A673 (cell line): ENCODE measurements around the gene FXYD7. TPM values are rescaled to one million over a fixed set of nuclear protein-coding genes. Genes with fewer than 3 reads are reported as not detected.

Experiments
- BruUV-seq: library from RNA; stranded (reverse); fragments of 400-500 nt; replicated peaks from 2 replicates; lab custom pipeline; 2021; lab: Mats Ljungman, UMichigan
- CTCF ChIA-PET: fragments of 300-600 bp; sonication (Branson Sonifier 250); formaldehyde crosslinking; loops from one replicate; lab custom pipeline; 2022; ENCODE audit warnings: antibody characterized with exemption; lab: Charles Lee
- POLR2A ChIA-PET: fragments of 300-600 bp; sonication (Branson Sonifier 250); formaldehyde crosslinking; loops from one replicate; lab custom pipeline; 2022; ENCODE audit warnings: antibody characterized with exemption; ENCODE audit not compliant: low non-redundant PET; lab: Charles Lee
- DNase-seq: peaks from one replicate; pipeline ENCODE4 v3.0.0-alpha.2; 2015; ENCODE audit warnings: low spot score
- H3K27ac ChIP-seq: fragments of 200-600 bp; sonication (generic); 2 replicates; pipeline ENCODE4 v1.5.1; 2016; ENCODE audit warnings: mixed run types, low read depth, mild to moderate bottlenecking, mixed read lengths, antibody characterized with exemption, low read length; ENCODE audit not compliant: poor library complexity, severe bottlenecking
- H3K27me3 ChIP-seq: fragments of 200-600 bp; sonication (generic); replicated peaks from 2 replicates; pipeline ENCODE4 v1.6.1; 2017; ENCODE audit warnings: mixed run types, low read depth, mild to moderate bottlenecking, mixed read lengths, antibody characterized with exemption, low read length; ENCODE audit not compliant: insufficient read depth, poor library complexity
- H3K36me3 ChIP-seq: fragments of 200-600 bp; sonication (generic); 2 replicates; pipeline ENCODE4 v1.6.1; 2016; ENCODE audit warnings: mixed run types, mild to moderate bottlenecking, mixed read lengths, antibody characterized with exemption, low read length; ENCODE audit not compliant: insufficient read depth, poor library complexity, severe bottlenecking
- H3K4me1 ChIP-seq: fragments of 200-600 bp; sonication (generic); 2 replicates; pipeline ENCODE4 v1.6.1; 2017; ENCODE audit warnings: mixed run types, mild to moderate bottlenecking, mixed read lengths, antibody characterized with exemption, low read length; ENCODE audit not compliant: insufficient read depth, poor library complexity, severe bottlenecking
- H3K4me3 ChIP-seq: fragments of 200-600 bp; sonication (generic); 2 replicates; pipeline ENCODE4 v1.5.1; 2016; ENCODE audit warnings: low read depth, mixed run types, mild to moderate bottlenecking, mixed read lengths, low read length; ENCODE audit not compliant: poor library complexity, severe bottlenecking
- H3K9me3 ChIP-seq: fragments of 200-600 bp; sonication (generic); 2 replicates; pipeline ENCODE4 v1.6.1; 2016; ENCODE audit warnings: mixed run types, low read depth, mild to moderate bottlenecking, mixed read lengths, antibody characterized with exemption, low read length; ENCODE audit not compliant: poor library complexity, severe bottlenecking
- EZH2 ChIP-seq: fragments of 200-600 bp; sonication (generic); IDR thresholded peaks from 2 replicates; pipeline ENCODE4 v1.6.1; 2017; ENCODE audit warnings: borderline replicate concordance, low read depth, mild to moderate bottlenecking, mixed read lengths, antibody characterized with exemption, low read length; ENCODE audit not compliant: poor library complexity, severe bottlenecking
- intact Hi-C: fragments of 100-400 bp; cut with micrococcal nuclease; formaldehyde crosslinking; loops from one replicate; pipeline ENCODE4 v1.10.0; 2022; ENCODE audit not compliant: unreplicated experiment
- total RNA-seq: library from RNA; stranded (reverse); gene quantifications from 2 replicates; pipeline ENCODE4 v1.2.3, GENCODE V29; 2021
- TF ChIP-seq, protein P1 (sequence below): fragments of 300-800, 200-600 bp; sonication (generic); conservative IDR thresholded peaks from 2 replicates; pipeline ENCODE4 v1.5.1; 2017; ENCODE audit warnings: low read depth, mild to moderate bottlenecking, antibody characterized with exemption, low read length, moderate library complexity, mixed read lengths

Gene FXYD7
- total RNA-seq, 1 experiment from 2014 or later = 0.56 TPM

DNA sequence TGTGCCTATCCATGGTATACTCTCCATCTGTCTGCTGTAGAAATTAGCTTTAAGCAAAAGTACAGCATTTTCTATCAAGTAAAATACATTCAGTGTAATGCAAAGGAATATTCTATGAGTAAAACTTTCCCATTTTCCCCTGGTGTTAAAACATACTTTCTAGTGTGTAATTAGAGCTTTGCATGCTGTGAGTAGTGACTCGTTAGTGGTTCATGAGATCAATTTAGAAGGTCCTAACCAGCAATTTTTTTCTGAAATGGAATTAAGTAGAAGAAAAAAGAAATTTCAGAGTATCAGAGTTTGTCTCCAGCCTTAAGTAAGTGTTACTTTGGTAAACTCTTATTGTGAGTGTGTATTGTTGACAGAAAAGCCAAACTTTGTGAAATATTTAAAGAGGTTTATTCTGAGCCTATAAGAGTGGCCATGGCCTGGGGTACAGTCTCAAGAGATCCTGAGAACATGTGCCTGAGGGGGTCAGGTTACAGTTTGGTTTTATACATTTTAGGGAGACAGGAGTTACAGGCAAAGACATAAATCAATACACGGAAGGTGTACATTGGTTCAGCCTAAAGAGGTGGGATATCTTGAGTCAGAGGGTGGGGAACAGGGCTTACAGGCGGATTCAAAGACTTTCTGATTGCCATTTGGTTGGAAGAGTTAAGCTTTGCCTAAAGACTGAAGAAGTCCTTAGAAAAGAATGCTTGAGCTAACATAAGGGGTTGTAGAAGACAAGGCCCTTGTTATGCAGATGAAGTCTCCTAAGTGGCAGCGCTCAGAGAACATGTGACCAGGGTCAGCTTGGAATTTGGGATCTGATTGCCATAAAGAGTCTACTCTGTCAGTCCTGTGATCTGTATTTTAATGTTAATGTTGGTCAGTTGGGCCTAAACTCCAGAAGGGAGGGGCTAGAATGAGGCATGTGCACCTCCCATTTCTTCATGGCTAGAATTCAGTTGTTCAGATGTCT, 60.0 kb downstream of the FXYD7 start:
- ChIA-PET CTCF (no interaction called here), POLR2A (no interaction called here)
- intact Hi-C loops = no loop called here
- Histone ChIP-seq H3K4me3 (no peak overlapping the region), H3K4me1 (no peaks in the 10 kb centered on the region), H3K27ac (no peak overlapping the region), H3K27me3 (peaks cover 13% of the 10 kb centered on the region), H3K9me3 (no peaks in the 10 kb centered on the region), H3K36me3 (no peaks in the 10 kb centered on the region)
- no peak for TF ChIP-seq EZH2
- TF ChIP-seq, protein P1, sequence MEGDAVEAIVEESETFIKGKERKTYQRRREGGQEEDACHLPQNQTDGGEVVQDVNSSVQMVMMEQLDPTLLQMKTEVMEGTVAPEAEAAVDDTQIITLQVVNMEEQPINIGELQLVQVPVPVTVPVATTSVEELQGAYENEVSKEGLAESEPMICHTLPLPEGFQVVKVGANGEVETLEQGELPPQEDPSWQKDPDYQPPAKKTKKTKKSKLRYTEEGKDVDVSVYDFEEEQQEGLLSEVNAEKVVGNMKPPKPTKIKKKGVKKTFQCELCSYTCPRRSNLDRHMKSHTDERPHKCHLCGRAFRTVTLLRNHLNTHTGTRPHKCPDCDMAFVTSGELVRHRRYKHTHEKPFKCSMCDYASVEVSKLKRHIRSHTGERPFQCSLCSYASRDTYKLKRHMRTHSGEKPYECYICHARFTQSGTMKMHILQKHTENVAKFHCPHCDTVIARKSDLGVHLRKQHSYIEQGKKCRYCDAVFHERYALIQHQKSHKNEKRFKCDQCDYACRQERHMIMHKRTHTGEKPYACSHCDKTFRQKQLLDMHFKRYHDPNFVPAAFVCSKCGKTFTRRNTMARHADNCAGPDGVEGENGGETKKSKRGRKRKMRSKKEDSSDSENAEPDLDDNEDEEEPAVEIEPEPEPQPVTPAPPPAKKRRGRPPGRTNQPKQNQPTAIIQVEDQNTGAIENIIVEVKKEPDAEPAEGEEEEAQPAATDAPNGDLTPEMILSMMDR = no peak
- DNase-seq = no peak
- no TSS peak for BruUV-seq

Other genes starting within 250 kb of the FXYD7 start
- 5.0 and 5.2 TPM in 2 replicates for gene ZNF30, start 216.4 kb upstream of the FXYD7 start, total RNA-seq
- 15.4 and 15.5 TPM in 2 replicates for gene ZNF792, start 179.0 kb upstream of the FXYD7 start, total RNA-seq
- gene GRAMD1A, start 142.9 kb upstream of the FXYD7 start, total RNA-seq = 87.3 and 101 TPM in 2 replicates
- 2.0 and 2.3 TPM in 2 replicates for gene SCN1B, start 112.8 kb upstream of the FXYD7 start, total RNA-seq
- not detected in 2 replicates for gene HPN, start 101.5 kb upstream of the FXYD7 start, total RNA-seq
- not detected in 2 replicates for gene FXYD3, start 27.4 kb upstream of the FXYD7 start, total RNA-seq
- not detected in 2 replicates for gene LGI4, start 8.2 kb upstream of the FXYD7 start, total RNA-seq
- 0.98 TPM in 1 of 2 replicates, not detected in the other for gene FXYD1, start 4.4 kb upstream of the FXYD7 start, total RNA-seq
- 12.7 and 13.6 TPM in 2 replicates for gene FXYD5, start 11.5 kb downstream of the FXYD7 start, total RNA-seq
- gene FAM187B, start 85.5 kb downstream of the FXYD7 start, total RNA-seq = not detected in 2 replicates
- 1.9 and 2.9 TPM in 2 replicates for gene LSR, start 105.7 kb downstream of the FXYD7 start, total RNA-seq
- gene USF2, start 125.7 kb downstream of the FXYD7 start, total RNA-seq = 82.0 and 90.8 TPM in 2 replicates
- 0.28 and 0.37 TPM in 2 replicates for gene HAMP, start 139.3 kb downstream of the FXYD7 start, total RNA-seq
- not detected in 2 replicates for gene MAG, start 148.9 kb downstream of the FXYD7 start, total RNA-seq
- gene CD22, start 185.9 kb downstream of the FXYD7 start, total RNA-seq = not detected in 2 replicates
- not detected in 2 replicates for gene FFAR1, start 204.6 kb downstream of the FXYD7 start, total RNA-seq
- 0.15 TPM in 1 of 2 replicates, not detected in the other for gene FFAR3, start 215.2 kb downstream of the FXYD7 start, total RNA-seq
- not detected in 2 replicates for gene GPR42, start 227.8 kb downstream of the FXYD7 start, total RNA-seq